Karpas-422 (cell line): ENCODE results near the gene SCARB1. TPM values are rescaled to one million over a fixed set of nuclear protein-coding genes. Genes with fewer than 3 reads are reported as not detected.

Experiments used
- DNase-seq: peaks from one replicate; pipeline ENCODE4 v3.0.0-alpha.2; 2015
- H2AFZ ChIP-seq: fragments of 200-600 bp; sonication (generic); 2 replicates; pipeline ENCODE4 v1.6.1; 2014; ENCODE audit warnings: antibody characterized with exemption, low read length, mixed read lengths
- H3K27ac ChIP-seq: fragments of 200-600 bp; sonication (generic); 2 replicates; pipeline ENCODE4 v1.5.1; 2014; ENCODE audit warnings: mild to moderate bottlenecking, low read length, moderate library complexity
- H3K27me3 ChIP-seq: fragments of 200-600 bp; sonication (generic); 2 replicates; pipeline ENCODE4 v1.6.1; 2014; ENCODE audit warnings: low read length, mixed read lengths
- H3K36me3 ChIP-seq: fragments of 200-600 bp; sonication (generic); 2 replicates; pipeline ENCODE4 v1.6.1; 2014; ENCODE audit warnings: low read length, mixed read lengths; ENCODE audit not compliant: insufficient read depth
- H3K4me1 ChIP-seq: fragments of 200-600 bp; sonication (generic); 2 replicates; pipeline ENCODE4 v1.6.1; 2014; ENCODE audit warnings: mild to moderate bottlenecking, low read length, mixed read lengths
- H3K4me2 ChIP-seq: fragments of 200-600 bp; sonication (generic); 2 replicates; pipeline ENCODE4 v1.6.1; 2014; ENCODE audit warnings: low read length, low read depth, mild to moderate bottlenecking; ENCODE audit not compliant: poor library complexity, severe bottlenecking
- H3K4me3 ChIP-seq: fragments of 200-600 bp; sonication (generic); 2 replicates; pipeline ENCODE4 v1.5.1; 2014; ENCODE audit warnings: mild to moderate bottlenecking, antibody characterized with exemption, low read length, mixed read lengths
- H3K79me2 ChIP-seq: fragments of 200-600 bp; sonication (generic); 2 replicates; pipeline ENCODE4 v1.6.1; 2014; ENCODE audit warnings: mild to moderate bottlenecking, low read length, mixed read lengths
- H3K9ac ChIP-seq: fragments of 200-600 bp; sonication (generic); 2 replicates; pipeline ENCODE4 v1.6.0; 2014; ENCODE audit warnings: low read length
- H3K9me2 ChIP-seq: fragments of 200-600 bp; sonication (generic), shearing (Covaris generic); replicated peaks from 2 replicates; pipeline ENCODE4 v1.6.0; 2014; ENCODE audit warnings: mild to moderate bottlenecking, low read length, moderate library complexity; ENCODE audit not compliant: insufficient read depth
- H3K9me3 ChIP-seq: fragments of 300-700, 200-600 bp; sonication (generic); 2 replicates; pipeline ENCODE4 v1.6.1; 2014; ENCODE audit warnings: low read length, mixed read lengths
- H4K20me1 ChIP-seq: fragments of 200-600 bp; sonication (generic); 2 replicates; pipeline ENCODE4 v1.6.1; 2014; ENCODE audit warnings: mild to moderate bottlenecking, antibody characterized with exemption, low read length, low read depth; ENCODE audit not compliant: insufficient read depth
- small RNA-seq: library from RNA; depleted of rRNA; stranded (forward); fragments of <200 nt; gene quantifications from one replicate; pipeline ENCODE3, GENCODE V24; 2014
- total RNA-seq: library from RNA; depleted of rRNA; stranded (reverse); fragments of >200 nt; shearing (Covaris generic); gene quantifications from 2 replicates; pipeline ENCODE4 v1.2.3, GENCODE V29; 2014; ENCODE audit warnings: low replicate concordance; rRNA removed

SCARB1 gene
- total RNA-seq, 1 experiment from 2014 or later, result 91.7 TPM

DNA sequence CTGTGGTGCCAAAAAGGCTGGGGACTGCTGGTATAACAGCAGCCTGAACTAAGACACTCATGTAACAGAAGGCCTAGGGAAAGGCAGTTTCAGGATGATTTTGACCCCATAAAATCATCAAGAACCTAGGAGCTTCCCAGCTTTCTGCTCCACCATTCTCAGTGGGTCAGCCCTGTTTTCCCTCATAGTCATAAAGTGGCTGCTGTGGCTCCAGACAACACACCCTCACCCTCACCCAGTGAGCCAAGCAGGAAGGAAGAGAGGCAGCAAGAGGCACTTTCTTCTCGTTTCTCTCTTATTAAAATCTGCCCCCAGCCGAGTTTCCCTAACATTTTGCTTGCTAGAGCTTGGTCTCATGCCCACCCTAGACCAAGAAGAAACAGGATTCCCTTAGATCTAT lies 131.8 kb downstream of the SCARB1 start:
- H4K20me1 ChIP-seq, result no peaks in the 10 kb centered on the region
- H3K27me3 ChIP-seq, result no peaks in the 10 kb centered on the region
- no peak overlapping the region for H3K4me3 ChIP-seq
- H3K4me2 ChIP-seq, result no peak overlapping the region
- no peak overlapping the region for H2AFZ ChIP-seq
- H3K36me3 ChIP-seq, result no peaks in the 10 kb centered on the region; the same call in 1 of the 2 replicates
- H3K9ac ChIP-seq, result no peak overlapping the region
- no peak overlapping the region for H3K27ac ChIP-seq
- H3K79me2 ChIP-seq, result no peaks in the 10 kb centered on the region
- peaks cover 23% of the 10 kb centered on the region for H3K4me1 ChIP-seq
- no peak for DNase-seq
- no peaks in the 10 kb centered on the region for H3K9me2 ChIP-seq
- H3K9me3 ChIP-seq, result peaks cover 5% of the 10 kb centered on the region; the same call in 1 of the 2 replicates

DNA sequence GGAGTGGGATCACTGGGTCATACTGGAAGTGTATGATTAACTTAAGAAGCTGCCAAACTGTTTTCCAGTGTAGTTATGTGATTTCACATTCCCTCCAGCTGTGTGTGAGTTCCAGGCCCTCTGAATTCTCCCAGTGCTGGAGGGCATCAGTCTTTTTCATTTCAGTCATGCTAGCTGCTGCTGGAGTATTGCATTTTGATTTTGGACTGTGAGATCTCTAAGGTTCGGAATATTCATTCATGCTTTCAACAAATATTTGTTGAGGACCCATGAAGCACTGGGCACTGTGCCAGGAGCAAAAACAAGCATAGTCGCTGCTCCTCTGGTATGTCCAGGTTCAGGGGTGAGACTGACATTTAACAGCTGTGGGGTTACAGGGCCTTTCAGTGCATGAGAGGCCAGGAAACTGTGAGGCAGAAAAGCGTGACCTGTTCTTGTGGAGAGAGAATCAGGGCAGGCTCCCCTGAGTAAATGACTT lies 133.2 kb downstream of the SCARB1 start:
- H4K20me1 ChIP-seq, result no peaks in the 10 kb centered on the region
- no peak overlapping the region for H3K4me3 ChIP-seq
- no peaks in the 10 kb centered on the region for H3K9me2 ChIP-seq
- H2AFZ ChIP-seq, result no peak overlapping the region
- peaks cover 15% of the 10 kb centered on the region for H3K4me1 ChIP-seq
- no peaks in the 10 kb centered on the region for H3K27me3 ChIP-seq
- no peak overlapping the region for H3K9ac ChIP-seq
- no peak overlapping the region for H3K27ac ChIP-seq
- H3K79me2 ChIP-seq, result no peaks in the 10 kb centered on the region
- no peak overlapping the region for H3K4me2 ChIP-seq
- DNase-seq, result no peak
- peaks cover 5% of the 10 kb centered on the region; the same call in 1 of the 2 replicates for H3K9me3 ChIP-seq
- H3K36me3 ChIP-seq, result no peaks in the 10 kb centered on the region; the same call in 1 of the 2 replicates

GRCh38 chr12:124727922-124728321 lies 135.7 kb downstream of the SCARB1 start:
- Histone ChIP-seq H3K4me3 (no peak overlapping the region), H3K4me2 (no peak overlapping the region), H2AFZ (no peak overlapping the region), H3K27ac (no peak overlapping the region), H4K20me1 (no peaks in the 10 kb centered on the region), H3K9me2 (no peaks in the 10 kb centered on the region), H3K9ac (no peak overlapping the region), H3K27me3 (no peaks in the 10 kb centered on the region), H3K4me1 (peaks cover 15% of the 10 kb centered on the region), H3K36me3 (no peaks in the 10 kb centered on the region; the same call in 1 of the 2 replicates), H3K79me2 (no peaks in the 10 kb centered on the region), H3K9me3 (peaks cover 5% of the 10 kb centered on the region; the same call in 1 of the 2 replicates)
- no peak for DNase-seq

GRCh38 chr12:124727264-124727800 lies 136.3 kb downstream of the SCARB1 start:
- H3K36me3 ChIP-seq, result no peaks in the 10 kb centered on the region; the same call in 1 of the 2 replicates
- no peaks in the 10 kb centered on the region for H4K20me1 ChIP-seq
- no peaks in the 10 kb centered on the region for H3K9me2 ChIP-seq
- H3K27ac ChIP-seq, result no peak overlapping the region
- H3K79me2 ChIP-seq, result no peaks in the 10 kb centered on the region
- H2AFZ ChIP-seq, result no peak overlapping the region
- peaks cover 15% of the 10 kb centered on the region for H3K4me1 ChIP-seq
- peaks cover 5% of the 10 kb centered on the region; the same call in 1 of the 2 replicates for H3K9me3 ChIP-seq
- no peaks in the 10 kb centered on the region for H3K27me3 ChIP-seq
- H3K9ac ChIP-seq, result no peak overlapping the region
- no peak overlapping the region for H3K4me2 ChIP-seq
- no peak overlapping the region for H3K4me3 ChIP-seq
- DNase-seq, result peak; percentile 58

Small RNAs within 50 kb of the gene (small RNA-seq; reads per million reads assigned to genes)
- gene RNU6-927P, result not detected

Other genes with a start within 250 kb of the SCARB1 start
- gene UBC, start 50.8 kb upstream of the SCARB1 start, total RNA-seq, result 603 and 914 TPM in 2 replicates
- gene DHX37, start 125.3 kb upstream of the SCARB1 start, total RNA-seq, result 10.8 and 23.7 TPM in 2 replicates
- 48.9 and 52.9 TPM in 2 replicates for gene BRI3BP, start 129.8 kb upstream of the SCARB1 start, total RNA-seq
- 17.8 and 22.1 TPM in 2 replicates for gene AACS, start 201.6 kb upstream of the SCARB1 start, total RNA-seq